Colonic mucosa (tissue), 4 donors: ENCODE data around the gene KCNH3. TPM values are rescaled to one million over a fixed set of nuclear protein-coding genes. Genes with fewer than 3 reads are reported as not detected.
A peak's percentile ranks its signal among the peaks of the same experiment; 100 is the strongest.

Experiments
- DNase-seq: peaks from one replicate; pipeline ENCODE4 v3.0.0-alpha.2; 2020
- H3K27ac ChIP-seq: fragments of 200-600 bp; one replicate; pipeline ENCODE4 v1.8.0; 2021
- H3K27me3 ChIP-seq: fragments of 200-600 bp; one replicate; pipeline ENCODE4 v1.8.0; 2021
- H3K36me3 ChIP-seq: fragments of 200-600 bp; one replicate; pipeline ENCODE4 v1.8.0; 2021
- H3K4me1 ChIP-seq: fragments of 200-600 bp; one replicate; pipeline ENCODE4 v1.8.0; 2021; ENCODE audit warnings: mild to moderate bottlenecking
- H3K4me3 ChIP-seq: fragments of 200-600 bp; one replicate; pipeline ENCODE4 v1.8.0; 2021
- H3K9ac ChIP-seq, 2 donors: one replicate each; pipeline ENCODE4 v1.7.0; 2013; ENCODE audit warnings: control low read depth in 2 of 2, low read depth in 2 of 2, low read length in 2 of 2
- H3K9me3 ChIP-seq: fragments of 200-600 bp; one replicate; pipeline ENCODE4 v1.8.0; 2021
- CTCF ChIP-seq: fragments of 200-600 bp; IDR thresholded peaks from one replicate; pipeline ENCODE4 v1.8.0; 2022; ENCODE audit warnings: antibody characterized with exemption, mild to moderate bottlenecking
- intact Hi-C: fragments of 100-400 bp; cut with DNase I; formaldehyde crosslinking; loops from one replicate; pipeline ENCODE4 v1.14.1; 2022
- total RNA-seq, 2 donors: library from RNA; stranded (reverse); fragmentation: NEBNext Ultra II Directional in 1 of 2; extraction: Animal tissue kit (Norgen Biotek cat#: 25700) in 1 of 2; gene quantifications; one replicate each; pipeline ENCODE4 v1.2.1, GENCODE V29; 2021
- donor health status: healthy.
- donor health status: DM: no; HTN: no; CAD: no.
- donor health status: DM: no; HTN: no; CAD: no.

Gene KCNH3, protein sequence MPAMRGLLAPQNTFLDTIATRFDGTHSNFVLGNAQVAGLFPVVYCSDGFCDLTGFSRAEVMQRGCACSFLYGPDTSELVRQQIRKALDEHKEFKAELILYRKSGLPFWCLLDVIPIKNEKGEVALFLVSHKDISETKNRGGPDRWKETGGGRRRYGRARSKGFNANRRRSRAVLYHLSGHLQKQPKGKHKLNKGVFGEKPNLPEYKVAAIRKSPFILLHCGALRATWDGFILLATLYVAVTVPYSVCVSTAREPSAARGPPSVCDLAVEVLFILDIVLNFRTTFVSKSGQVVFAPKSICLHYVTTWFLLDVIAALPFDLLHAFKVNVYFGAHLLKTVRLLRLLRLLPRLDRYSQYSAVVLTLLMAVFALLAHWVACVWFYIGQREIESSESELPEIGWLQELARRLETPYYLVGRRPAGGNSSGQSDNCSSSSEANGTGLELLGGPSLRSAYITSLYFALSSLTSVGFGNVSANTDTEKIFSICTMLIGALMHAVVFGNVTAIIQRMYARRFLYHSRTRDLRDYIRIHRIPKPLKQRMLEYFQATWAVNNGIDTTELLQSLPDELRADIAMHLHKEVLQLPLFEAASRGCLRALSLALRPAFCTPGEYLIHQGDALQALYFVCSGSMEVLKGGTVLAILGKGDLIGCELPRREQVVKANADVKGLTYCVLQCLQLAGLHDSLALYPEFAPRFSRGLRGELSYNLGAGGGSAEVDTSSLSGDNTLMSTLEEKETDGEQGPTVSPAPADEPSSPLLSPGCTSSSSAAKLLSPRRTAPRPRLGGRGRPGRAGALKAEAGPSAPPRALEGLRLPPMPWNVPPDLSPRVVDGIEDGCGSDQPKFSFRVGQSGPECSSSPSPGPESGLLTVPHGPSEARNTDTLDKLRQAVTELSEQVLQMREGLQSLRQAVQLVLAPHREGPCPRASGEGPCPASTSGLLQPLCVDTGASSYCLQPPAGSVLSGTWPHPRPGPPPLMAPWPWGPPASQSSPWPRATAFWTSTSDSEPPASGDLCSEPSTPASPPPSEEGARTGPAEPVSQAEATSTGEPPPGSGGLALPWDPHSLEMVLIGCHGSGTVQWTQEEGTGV
- total RNA-seq: under 1 TPM; 0.05 to 0.13 TPM

DNA sequence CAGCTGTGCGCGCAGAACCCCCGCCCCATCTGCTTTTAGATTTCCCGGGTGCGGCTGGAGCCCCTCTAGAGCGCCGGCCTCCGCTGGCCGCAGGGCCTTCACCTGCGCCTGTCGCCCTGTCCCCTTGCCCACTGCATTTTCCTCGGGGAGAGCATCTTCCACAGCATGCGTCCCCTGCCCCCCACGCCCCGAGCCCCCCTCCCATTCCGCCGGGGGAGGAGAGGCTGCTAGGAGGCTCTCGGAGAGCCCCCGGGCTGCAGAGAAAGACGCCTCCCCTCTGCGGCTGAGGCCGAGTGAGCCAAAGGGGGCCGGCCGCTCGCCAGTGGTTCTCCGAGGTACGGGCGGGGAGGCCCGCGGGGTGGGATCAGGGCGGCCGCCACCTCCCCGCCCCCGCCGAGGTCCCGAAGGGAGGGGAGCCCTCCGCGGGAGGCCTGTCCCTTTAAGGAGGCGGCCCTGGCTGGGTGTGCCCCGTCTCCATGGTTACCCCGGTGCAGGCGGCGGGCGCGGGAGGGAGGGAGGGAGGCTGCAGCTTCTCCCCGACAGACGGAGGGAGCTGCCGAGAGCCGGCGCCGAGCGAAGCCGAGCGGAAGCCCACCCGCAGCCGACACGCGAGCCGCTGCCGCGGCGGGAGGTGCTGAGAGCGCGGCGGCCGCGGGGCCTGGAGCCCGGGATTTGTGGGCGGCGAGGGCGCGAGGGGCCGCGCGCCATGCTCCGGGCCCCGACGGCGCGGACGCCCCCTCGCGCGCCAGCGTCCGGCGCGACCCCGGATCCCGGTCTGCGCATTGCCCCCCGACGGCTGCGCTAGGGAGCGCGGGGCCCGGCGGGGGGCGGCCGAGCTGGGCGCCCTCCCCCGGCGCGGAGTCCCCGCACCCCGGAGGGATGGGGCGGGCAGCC is at the start of gene KCNH3:
Gene KCNH3, plus strand, starts transcription at position 521 of the 894 bp plus-strand sequence. CDS start 387 bp downstream, outside the sequence.
- peak within 1 kb of the TSS in 1 of 2 donors; percentile 53 for H3K9ac ChIP-seq
- H3K4me1 ChIP-seq: peaks cover 5% of the 10 kb centered on the region
- intact Hi-C loops: no loop called here
- TF ChIP-seq CTCF: no peak
- H3K27me3 ChIP-seq: peaks cover 34% of the 10 kb centered on the region
- H3K4me3 ChIP-seq: peak within 1 kb of the TSS; percentile 46
- no peak within 1 kb of the TSS for H3K27ac ChIP-seq
- DNase-seq: peak; percentile 89
- no peaks in the 10 kb centered on the region for H3K36me3 ChIP-seq
- no peaks in the 10 kb centered on the region for H3K9me3 ChIP-seq

- TF ChIP-seq CTCF: no peak
- peaks cover 5% of the 10 kb centered on the region for H3K36me3 ChIP-seq
- no peak overlapping the region for H3K9ac ChIP-seq
- H3K9me3 ChIP-seq: no peaks in the 10 kb centered on the region
- H3K4me3 ChIP-seq: no peak overlapping the region
- no peak overlapping the region for H3K27ac ChIP-seq
- H3K4me1 ChIP-seq: no peaks in the 10 kb centered on the region
- H3K27me3 ChIP-seq: no peaks in the 10 kb centered on the region
- intact Hi-C loops: no loop called here
- DNase-seq: no peak
These were observed 49.7 kb upstream of the KCNH3 start for GRCh38 chr12:49489154-49489553.

GRCh38 chr12:49489720-49490119 is 49.1 kb upstream of the KCNH3 start:
- no peak overlapping the region for H3K9ac ChIP-seq
- H3K9me3 ChIP-seq: no peaks in the 10 kb centered on the region
- no peak for TF ChIP-seq CTCF
- intact Hi-C loops: no loop called here
- no peaks in the 10 kb centered on the region for H3K27me3 ChIP-seq
- H3K27ac ChIP-seq: no peak overlapping the region
- no peaks in the 10 kb centered on the region for H3K4me1 ChIP-seq
- peaks cover 5% of the 10 kb centered on the region for H3K36me3 ChIP-seq
- no peak for DNase-seq
- no peak overlapping the region for H3K4me3 ChIP-seq

DNA sequence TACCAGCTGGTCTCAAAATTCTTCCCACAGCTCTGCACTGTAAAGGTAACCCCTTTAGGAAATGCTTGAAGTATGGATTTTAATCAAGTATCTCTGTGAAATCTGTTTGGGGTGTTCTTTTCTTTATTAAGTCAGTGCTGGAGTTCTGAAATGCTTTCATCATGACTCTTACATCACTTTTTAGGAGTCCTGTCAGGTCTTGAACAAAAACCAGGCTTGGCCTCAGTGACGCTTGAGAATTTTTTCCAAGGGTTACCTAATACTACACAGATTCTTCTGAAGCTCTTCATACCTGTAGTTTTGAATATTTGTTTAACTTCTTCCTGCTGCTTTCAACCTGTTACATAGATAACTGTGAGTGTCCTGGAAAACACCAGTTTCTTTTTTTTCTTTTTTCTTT is 47.0 kb upstream of the KCNH3 start:
- Histone ChIP-seq H3K4me1 (no peaks in the 10 kb centered on the region), H3K9ac (no peak overlapping the region), H3K36me3 (peaks cover 5% of the 10 kb centered on the region), H3K27me3 (no peaks in the 10 kb centered on the region), H3K9me3 (no peaks in the 10 kb centered on the region), H3K4me3 (no peak overlapping the region), H3K27ac (no peak overlapping the region)
- intact Hi-C loops: no loop called here
- no peak for TF ChIP-seq CTCF
- no peak for DNase-seq
